Stimulated activated CD8-positive, alpha-beta memory T cell treated with anti-CD3 and anti-CD28 coated beads, Interleukin-2, amount 100 ng/mL, for 48 hours (primary cell): ENCODE results near the gene SPIRE2.
A peak's percentile ranks its signal among the peaks of the same experiment; 100 is the strongest.
"Not testable (repeated sequence)": the region's sequence is repeated elsewhere in the genome, so short reads cannot be mapped to it uniquely, and the experiment has no call there.

ENCODE experiments used
- DNase-seq, 2 donors: peaks; one replicate each; pipeline ENCODE4 v3.0.0-alpha.2; 2020; ENCODE audit warnings: low read depth in 2 of 2

The SPIRE2 gene, protein sequence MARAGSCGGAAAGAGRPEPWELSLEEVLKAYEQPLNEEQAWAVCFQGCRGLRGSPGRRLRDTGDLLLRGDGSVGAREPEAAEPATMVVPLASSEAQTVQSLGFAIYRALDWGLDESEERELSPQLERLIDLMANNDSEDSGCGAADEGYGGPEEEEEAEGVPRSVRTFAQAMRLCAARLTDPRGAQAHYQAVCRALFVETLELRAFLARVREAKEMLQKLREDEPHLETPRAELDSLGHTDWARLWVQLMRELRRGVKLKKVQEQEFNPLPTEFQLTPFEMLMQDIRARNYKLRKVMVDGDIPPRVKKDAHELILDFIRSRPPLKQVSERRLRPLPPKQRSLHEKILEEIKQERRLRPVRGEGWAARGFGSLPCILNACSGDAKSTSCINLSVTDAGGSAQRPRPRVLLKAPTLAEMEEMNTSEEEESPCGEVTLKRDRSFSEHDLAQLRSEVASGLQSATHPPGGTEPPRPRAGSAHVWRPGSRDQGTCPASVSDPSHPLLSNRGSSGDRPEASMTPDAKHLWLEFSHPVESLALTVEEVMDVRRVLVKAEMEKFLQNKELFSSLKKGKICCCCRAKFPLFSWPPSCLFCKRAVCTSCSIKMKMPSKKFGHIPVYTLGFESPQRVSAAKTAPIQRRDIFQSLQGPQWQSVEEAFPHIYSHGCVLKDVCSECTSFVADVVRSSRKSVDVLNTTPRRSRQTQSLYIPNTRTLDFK

DNA sequence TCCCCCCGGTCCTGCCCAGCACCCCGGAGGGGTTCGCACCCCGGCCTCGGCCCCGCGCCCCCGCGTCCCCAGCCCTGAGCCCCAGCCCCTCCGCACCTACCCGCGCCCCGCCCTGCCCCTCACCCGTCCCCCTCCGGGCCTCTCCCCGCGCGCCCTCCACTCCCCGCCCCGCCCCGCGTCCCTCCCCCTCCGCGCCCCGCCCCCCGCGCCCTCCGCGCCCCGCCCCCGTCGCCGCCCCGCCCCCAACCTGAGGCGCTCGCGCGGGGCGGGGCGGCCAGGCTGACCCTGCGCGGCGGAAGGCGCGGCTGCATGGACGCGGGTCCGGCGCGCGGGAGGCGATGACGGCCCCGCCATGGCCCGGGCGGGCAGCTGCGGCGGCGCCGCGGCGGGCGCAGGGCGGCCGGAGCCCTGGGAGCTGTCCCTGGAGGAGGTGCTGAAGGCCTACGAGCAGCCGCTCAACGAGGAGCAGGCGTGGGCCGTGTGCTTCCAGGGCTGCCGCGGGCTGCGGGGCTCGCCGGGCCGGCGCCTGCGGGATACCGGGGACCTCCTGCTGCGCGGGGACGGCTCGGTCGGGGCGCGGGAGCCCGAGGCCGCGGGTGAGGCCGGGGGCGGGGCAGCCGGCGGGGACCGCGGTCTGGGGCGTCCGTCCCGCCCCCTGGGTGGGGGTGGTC is at the start of gene SPIRE2:
Gene SPIRE2, plus strand, starts transcription at position 277 of the 671 bp plus-strand sequence. Its CDS starts 76 bp downstream, at position 353.
- DNase-seq, result peak; percentile 47 to 50

DNA sequence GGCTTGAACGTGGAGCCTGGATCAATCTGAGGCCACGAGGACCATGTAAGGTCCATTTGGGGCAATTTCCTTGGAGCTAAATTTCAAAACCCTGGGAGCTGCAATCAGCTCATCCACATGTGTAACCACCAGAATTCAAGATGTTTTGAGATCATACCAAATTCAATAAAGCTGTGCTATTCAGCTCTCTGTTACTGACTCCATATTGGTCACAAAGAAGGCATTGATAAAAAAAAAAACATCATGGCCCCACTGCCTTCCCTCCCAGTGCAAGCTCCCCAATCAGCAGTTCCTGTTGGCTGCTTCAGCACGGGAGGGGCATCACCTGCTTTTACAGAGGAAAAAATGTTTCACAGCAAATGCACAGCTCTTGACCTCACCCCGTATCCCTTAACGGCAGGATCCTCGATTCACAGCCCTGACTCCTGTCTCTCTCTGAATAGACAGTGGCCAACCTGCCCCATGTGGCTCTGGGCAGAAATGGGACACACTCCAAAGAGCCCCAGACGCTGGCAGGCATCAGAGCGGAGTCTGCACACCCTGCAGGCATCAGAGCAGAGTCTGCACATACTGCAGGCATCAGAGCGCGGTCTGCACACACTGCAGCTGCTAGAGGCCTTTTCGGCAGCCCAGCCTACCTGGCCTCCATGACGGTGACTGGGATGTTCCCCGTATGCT is 48.9 kb upstream of the SPIRE2 start:
- no peak for DNase-seq

DNA sequence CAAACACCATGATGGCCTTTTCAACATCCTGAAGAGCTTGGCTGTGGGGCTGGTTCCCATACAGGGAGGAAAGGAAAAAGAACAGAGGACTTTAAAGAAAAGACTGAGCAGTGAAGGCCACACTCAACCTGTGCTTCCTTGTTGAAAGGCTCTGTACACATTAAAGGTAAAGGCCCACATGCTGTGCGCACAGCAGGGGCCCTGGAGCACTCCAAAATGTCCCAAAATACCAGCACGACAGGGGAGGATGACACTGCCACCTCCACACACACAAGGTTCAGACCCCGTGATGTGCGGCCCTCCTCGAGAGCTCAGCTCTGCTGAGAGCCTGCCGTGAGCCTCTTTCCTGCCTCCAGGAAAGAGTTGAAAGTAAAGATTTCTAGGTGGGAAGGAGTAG is 48.4 kb upstream of the SPIRE2 start:
- no peak for DNase-seq

DNA sequence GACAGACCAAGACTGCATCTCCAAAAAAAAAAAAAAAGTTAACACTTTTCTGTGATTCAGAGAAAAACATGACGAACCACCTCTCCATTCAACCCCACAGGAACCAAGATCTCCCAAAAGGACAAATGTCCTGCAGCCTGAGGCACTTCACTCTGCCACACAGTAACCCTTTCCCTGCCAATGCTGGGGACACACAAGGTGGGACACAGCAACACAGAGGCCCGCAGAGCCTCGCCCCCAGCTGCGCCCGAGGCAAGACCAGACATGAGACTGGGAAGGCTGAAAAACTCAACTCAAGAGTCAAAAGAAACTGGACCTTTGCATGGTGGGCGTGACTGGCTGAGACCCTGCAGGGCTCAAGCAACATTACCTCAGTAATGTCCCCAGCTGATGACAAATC is 45.8 kb upstream of the SPIRE2 start:
- DNase-seq, result no peak

DNA sequence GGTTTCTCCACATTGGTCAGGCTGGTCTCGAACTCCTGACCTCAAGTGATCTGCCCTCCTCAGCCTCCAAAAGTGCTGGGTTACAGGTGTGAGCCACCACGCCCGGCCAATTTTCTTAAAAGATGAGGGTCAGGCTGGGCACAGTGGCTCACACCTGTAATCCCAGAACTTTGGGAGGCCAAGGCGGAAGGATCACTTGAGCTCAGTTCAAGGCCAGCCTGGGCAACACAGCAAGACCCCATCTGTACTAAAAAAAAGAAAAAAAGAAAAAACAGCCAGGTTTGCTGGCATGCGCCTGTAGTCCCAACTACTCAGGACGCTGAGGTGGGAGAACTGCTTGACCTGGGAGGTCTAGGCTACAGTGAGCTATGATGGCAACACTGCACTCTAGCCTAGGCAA is 44.3 kb upstream of the SPIRE2 start:
- not testable (repeated sequence) for DNase-seq

DNA sequence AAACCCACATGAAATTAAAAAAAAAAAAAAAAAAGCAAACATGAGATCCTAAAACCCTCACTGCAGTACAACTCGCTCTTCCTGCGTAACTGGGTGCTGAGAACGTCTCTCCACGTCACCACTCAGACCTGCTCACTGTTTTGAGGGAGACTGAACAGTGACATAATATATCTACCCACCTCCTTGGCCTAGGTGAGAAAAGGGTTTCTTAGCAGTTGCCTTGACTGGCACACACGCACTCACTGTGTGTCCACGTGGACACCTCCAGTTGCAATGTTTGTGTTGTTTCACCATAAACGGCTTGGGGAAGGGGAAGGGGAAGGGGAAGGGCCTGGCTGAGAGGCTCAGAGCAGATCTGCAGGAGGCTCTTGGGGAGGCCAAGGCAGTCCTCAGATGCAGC is 43.9 kb upstream of the SPIRE2 start:
- no peak for DNase-seq

DNA sequence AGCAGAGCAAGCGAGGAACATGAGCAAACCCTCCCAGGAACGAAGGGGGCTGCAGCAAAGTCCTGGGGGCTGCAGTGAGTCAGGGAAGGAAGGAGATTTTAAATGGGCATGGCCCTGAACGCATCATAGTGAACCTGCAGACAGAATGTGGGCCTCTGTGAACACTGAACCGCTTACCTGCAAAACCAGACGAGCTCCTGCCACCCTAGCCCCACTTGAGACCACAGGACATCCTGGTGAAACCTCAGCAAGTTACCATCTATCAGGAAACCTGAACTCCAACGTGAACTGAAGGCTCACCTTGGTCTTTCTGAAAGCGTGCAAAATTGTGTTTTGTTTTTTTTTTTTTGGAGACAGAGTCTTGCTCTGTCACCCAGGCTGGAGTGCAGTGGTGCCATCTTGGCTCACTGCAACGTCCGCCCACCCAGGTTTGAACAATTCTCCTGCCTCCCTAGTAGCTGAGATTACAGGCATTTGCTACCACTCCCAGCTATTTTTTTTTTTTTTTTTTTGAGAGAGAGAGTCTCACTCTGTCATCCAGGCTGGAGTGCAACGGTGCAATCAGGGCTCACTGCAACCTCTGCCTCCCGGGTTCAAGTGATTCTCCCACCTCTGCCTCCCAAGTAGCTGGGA is 42.6 kb upstream of the SPIRE2 start:
- DNase-seq, result no peak

DNA sequence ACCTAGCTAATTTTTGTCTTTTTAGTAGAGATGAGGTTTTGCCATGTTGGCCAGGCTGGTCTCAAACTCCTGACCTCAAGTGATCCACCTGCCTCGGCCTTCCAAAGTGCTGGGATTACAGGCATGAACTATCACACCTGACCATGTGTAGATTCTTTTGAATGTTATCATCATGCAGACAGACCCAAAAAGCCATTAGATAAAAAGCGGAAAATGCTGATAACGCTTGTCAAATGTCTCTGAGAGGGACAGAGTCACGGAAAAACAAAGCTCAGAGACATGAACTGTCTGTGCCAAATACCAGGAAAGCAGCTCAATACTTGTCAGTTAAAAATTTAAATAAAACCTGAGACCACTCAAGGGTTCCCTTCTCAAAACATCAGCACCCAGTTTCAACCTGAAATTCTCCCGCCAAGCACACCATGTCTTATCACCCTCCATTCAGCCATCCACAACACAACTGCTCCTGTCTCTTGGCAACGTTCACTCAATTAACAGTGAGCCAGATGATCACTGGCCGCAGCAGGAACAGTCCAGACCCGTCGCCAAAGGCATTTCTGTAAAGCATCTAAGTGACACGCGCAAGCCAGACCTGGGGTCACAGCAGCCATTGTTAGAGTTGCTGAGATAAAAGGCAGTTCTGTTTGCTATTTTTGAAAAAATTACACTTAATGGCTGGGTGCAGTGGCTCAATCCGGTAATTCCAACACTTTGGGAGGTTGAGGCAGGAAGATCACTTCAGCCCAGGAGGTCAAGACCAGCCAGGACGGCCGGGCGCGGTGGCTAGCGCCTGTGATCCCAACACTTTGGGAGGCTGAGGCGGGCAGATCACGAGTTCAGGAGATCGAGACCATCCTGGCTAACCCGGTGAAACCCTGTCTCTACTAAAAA is 41.6 kb upstream of the SPIRE2 start:
- no peak for DNase-seq

DNA sequence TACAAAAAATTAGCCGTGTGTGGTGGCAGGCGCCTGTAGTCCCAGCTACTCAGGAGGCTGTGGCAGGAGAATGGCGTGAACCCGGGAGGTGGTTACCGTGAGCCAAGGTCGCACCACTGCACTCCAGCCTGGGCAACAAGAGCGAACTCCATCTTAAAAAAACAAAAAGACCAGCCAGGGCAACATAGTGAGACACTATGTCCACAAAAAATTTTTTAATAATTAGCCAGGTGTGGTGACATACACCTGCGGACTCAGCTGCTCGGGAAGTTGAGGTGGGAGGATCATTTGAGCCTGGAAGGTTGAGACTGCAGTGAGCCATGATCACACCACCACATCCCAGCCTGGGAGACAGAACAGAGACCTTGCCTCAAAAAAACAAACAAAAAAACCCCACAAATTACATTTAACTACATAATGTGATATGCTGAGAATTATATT is 40.9 kb upstream of the SPIRE2 start:
- no peak for DNase-seq

DNA sequence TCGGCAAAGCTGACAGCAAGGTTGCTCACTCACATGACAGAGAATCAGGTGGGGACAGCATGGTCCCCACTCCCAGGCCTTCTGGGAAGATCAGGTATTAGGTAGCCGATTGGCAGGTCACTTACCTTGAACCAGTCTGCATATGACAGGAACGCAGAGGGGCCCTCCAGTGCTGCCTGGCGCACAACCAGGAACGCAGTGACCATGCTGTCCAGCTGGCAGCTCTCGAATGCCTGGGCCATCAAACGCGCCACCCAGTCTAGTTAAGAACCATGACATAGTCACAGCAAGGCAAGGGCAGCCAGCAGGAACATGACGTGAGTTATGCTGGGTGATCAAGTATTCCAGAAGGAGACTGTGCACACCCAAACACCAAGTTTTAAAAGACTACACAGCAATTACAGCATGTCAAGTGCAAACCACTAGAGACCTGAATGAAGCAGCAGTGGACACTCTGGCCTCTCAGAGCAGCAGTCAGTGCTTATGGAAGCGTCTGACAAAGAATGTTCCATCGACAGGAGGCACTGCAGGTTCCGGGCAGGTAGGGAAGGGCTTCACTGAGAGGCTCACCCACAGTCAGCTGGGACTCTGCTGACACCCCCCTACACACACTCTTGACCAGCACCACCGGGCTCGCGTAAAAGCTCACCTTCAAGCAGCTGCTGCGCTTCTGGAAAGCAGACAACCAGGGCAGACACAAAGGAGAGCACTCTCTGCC is 36.8 kb upstream of the SPIRE2 start:
- no peak for DNase-seq

DNA sequence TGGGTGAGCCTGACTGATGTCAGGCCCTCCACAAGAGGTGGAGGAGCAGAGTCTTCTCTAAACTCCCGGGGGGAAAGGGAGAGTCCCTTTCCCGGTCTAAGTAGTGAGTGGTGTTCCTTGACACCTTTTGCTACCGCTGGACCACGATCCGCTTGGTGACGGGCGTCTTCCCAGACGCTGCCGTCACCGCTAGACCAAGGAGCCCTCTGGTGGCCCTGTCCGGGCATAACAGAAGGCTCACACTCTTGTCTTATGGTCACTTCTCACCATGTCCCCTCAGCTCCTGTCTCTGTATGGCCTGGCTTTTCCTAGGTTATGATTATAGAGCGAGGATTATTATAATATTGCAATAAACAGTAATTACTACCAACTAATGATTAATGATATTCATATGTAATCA is 35.2 kb upstream of the SPIRE2 start:
- peak in 1 of 2 donors; percentile 19 for DNase-seq

DNA sequence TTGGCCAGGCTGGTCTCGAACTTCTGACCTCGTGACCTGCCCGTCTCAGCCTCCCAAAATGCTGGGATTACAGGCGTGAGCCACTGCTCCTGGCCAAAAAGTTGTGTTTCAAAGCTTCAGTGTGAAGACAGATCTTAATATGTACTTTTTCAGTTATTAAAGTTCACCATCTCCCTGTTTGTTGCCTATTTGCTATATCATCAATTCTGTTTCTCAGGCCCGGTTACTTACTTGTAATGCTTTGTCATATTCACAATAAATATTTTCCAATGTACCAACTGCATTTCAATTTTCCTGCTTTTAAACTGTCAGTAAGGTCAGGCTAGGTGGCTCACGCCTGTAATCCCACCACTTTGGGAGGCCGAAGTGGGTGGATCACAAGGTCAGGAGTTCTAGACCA is 34.3 kb upstream of the SPIRE2 start:
- DNase-seq, result no peak

DNA sequence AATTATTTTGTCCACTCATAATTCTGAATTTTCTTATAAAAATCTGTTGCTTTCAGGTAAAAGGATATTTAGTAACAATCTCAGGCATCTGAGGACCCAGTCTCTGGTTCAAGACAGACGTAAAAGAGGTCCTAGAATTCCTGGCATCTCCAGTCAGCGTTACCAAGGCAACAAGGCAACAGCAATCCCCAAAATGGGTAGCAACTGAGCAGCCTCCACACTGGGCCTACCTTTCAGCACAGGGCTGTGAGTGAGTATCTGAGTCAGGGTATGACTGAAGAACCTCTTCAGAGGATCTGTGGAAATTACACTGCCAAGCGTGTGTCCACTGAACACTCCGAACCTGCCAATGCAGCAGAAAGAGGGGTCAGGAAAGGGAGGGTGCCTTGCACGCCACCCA is 32.6 kb upstream of the SPIRE2 start:
- DNase-seq, result no peak

DNA sequence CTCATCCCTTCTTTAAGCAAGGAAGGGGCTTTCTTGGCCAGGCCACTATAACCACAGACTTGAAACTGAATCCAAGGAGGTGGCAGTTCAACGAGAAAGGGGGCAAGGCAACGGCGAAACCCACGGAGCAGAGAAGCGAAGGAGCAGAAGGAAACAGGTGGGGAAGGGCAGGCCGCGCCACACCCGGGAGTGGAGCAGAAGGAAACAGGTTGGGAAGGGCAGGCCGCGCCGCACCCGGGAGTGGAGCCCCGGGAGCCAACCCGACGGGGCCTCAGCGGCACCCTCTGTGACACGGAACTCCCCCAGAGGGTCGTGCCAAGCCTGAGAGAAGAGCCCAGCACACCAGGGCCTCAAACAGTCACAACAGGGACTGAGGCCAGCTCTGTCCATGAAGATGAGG is 32.2 kb upstream of the SPIRE2 start:
- DNase-seq, result no peak

DNA sequence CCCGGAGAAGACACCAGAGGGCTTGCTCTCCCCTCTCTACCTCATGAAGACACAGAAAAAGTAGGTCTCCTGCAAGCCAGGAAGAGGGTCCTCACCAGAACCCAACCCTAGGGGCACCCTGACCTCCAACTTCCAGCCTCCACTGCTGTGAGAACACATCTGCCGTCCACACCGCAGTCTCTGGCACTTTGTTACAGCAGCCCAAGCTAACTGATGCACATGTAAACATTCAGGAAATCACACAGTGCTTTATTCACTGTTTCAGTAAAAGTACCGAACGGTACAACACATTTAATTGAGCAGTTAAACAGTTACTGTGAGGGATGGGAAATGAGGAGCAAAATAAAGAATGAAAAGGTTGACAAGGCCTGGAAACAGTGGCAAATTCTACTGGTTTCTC is 30.1 kb upstream of the SPIRE2 start:
- DNase-seq, result no peak

DNA sequence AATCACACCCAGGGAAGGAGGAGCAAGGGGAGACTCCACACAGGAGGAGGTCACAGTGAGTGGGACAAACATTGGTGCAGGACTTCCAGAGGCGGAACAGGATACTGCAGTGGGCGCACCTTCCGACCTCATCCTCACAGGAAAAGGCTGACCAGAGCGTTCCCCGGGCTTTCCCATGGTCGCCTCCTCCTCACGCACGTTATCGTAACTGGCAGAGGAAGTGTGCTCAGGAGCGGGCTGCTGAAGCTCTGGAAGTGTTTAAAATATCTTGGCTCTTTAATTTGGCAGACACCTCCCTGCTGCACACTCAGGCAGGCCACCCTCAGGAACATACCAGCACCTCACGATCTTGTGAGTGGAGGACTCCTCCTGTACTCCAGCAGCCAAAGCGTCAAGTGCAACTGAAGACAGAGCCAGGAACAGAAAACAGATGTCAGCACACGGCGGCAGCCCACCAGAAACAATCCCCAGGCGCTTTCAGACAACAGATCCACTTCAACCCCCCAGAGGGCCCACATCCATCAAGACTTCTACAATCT is 29.4 kb upstream of the SPIRE2 start:
- no peak for DNase-seq

DNA sequence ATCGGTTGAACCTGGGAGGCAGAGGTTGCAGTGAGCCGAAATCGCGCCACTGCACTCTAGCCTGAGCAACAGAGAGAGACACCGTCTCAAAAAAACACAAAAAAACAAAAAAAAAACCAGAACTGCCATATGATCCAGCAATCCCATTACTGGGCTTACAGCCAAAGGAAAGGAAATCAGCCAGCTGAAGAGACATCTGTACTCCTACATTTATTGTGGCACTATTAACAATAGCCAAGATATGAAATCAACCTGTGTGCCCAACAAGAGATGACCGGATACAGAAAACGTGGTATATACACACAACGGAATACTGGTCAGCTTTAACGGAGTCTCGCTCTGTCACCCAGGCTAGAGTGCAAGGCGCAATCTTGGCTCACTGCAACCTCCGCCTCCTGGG is 26.5 kb upstream of the SPIRE2 start:
- no peak for DNase-seq

DNA sequence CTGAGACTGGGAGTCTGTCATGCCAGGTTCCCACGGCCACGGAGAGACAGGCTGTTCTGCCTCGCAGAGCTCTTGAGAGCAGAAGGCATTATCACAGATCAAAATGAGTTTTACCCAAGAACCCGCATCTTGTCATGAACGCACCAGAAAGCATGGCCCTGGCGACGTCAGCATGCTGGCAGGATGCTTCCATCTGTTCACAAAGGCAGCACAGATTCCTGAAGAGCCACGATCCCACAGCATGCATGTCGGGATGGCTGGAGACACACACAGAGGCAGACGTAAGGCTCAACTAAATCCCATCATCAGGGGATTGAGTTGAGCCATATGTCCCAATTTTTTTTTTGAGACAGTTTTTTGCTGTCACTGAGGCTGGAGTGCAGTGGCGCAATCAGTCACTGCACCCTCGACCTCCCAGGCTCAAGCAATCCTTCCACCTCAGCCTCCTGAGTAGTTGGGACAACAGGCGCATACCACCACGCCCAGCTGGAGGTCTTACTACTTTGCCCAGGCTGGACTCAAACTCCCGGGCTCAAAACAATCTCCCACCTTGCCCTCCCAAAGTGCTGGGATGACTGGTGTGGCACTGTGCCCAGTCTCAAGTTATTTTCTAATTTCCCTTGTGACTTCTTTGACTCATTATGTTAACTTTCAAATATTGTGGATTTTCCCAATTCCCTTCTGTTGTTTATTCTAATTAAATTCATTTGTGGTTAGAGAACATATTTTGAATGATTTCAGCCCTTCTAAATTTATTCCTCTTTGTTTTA is 23.0 kb upstream of the SPIRE2 start:
- DNase-seq, result no peak
